VCaP (cell line): ENCODE results near the gene ASAP2.
A peak's percentile ranks its signal among the peaks of the same experiment; 100 is the strongest.

Source experiments
- H3K27ac ChIP-seq: fragments of 450-650 bp; 2 replicates; pipeline ENCODE4 v1.5.1; 2017
- TF ChIP-seq, protein P1 (sequence below): fragments of 450-650 bp; conservative IDR thresholded peaks from 2 replicates; pipeline ENCODE4 v1.5.1; 2017; ENCODE audit warnings: mild to moderate bottlenecking, moderate library complexity

ASAP2 gene

DNA sequence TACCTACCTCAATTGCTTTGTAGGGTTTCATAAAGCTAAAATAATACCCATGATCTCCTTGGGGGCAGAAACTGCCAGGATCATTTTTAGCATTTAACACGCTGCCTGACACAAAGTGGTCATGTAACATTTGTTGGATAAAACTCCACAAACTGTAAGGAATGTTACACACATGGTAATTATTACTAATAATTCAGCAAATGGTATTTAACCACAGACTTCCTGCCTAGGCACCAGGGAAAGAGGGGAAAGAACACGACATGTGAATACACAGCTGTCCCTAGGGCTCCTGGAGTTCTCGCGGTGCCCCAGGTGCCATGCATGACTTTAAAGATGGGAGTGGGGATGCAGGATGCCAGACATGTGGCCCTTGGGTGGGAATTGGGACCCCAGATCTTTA lies 43.5 kb downstream of the ASAP2 start:
- no peak overlapping the region for H3K27ac ChIP-seq
- TF ChIP-seq, protein P1, sequence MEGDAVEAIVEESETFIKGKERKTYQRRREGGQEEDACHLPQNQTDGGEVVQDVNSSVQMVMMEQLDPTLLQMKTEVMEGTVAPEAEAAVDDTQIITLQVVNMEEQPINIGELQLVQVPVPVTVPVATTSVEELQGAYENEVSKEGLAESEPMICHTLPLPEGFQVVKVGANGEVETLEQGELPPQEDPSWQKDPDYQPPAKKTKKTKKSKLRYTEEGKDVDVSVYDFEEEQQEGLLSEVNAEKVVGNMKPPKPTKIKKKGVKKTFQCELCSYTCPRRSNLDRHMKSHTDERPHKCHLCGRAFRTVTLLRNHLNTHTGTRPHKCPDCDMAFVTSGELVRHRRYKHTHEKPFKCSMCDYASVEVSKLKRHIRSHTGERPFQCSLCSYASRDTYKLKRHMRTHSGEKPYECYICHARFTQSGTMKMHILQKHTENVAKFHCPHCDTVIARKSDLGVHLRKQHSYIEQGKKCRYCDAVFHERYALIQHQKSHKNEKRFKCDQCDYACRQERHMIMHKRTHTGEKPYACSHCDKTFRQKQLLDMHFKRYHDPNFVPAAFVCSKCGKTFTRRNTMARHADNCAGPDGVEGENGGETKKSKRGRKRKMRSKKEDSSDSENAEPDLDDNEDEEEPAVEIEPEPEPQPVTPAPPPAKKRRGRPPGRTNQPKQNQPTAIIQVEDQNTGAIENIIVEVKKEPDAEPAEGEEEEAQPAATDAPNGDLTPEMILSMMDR = no peak

DNA sequence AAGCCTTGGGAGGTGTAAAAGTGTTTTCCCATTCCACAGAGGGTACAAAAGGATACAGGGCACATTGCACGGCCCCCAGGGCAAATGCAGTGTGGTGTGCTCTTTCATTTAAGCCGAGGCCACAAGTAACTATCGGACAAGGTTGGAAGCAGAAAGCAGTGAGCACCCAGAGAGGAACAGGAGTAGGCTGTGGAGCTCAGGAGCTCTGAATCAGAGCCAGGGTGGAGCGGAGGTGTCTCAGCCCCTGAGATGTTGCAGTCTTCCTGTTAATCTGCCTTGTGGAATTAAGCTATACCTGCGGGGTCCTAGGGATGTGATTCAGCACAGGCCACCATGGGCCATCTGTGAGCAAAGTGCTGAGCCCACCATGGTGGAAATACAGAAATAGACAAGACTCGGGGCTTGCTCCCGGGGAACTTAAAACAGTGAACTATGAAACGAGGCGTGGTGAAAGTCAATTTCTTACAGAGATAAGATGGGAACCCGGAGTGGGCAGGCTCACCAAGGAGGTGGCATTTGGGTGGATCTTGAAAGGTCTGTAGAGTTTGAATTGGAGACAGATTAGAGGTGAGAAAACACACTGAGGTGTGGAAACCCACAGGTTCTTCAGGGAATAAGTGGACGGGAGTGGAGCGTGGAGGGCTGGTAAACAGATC lies 44.0 kb downstream of the ASAP2 start:
- TF ChIP-seq, protein P1 = no peak
- no peak overlapping the region for H3K27ac ChIP-seq

DNA sequence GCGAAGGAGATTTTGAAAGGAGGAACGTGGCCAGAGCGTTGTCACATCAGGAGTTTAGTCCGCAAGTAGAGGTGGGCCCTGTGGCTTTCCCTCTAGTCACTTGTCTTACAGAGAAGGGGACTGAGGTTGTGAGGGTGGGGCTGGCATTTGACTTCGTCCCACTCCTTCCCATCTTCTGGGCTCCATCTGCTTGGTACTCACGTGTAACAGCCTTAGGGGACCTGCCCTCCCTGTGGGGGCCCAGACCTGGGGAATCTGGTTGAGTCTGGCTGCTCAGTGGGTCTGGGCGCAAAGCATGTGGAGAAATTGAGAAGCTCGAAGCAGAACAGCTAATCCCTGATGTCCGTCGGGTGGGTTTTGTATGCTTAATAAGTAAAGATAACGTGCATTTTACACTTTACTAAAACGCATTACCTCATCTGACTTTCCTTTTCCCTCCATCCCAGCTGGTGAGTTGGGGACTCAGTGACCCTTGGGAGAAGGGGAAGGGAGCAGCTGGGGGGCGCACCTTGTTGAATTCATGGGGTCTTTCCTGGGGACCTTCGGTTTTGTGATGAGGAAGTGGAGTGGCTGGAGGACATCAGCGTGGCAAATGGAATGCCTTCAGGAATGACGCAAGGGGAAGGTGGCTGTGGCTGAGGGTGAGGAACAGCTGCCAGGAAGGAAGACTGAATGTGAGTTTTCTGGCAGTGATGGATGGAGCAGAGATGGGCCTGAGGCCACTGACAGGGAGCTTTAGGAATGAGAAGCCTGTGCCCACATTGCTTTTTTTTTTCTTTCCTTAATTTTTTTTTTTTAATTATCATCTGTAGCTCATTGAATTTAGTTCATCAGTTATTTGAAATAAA lies 44.8 kb downstream of the ASAP2 start:
- no peak overlapping the region for H3K27ac ChIP-seq
- TF ChIP-seq, protein P1 = no peak

DNA sequence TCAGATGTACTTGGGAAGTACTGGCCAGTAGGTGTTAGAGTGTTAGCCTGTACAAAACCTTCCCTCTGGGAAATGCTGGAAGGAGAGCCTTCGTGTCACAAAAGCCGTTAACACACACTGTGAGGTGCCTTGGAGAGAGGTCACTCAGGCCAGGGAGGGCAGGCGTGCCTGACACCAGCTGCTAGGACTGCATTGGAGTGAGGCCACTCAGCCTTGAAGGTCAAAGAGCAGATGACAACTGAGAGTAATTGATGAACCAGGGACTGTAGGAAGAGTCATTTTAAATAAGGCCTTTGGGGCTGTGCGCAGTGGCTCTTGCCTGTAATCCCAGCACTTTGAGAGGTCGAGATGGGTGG lies 45.4 kb downstream of the ASAP2 start:
- TF ChIP-seq, protein P1 = no peak
- H3K27ac ChIP-seq = no peak overlapping the region

DNA sequence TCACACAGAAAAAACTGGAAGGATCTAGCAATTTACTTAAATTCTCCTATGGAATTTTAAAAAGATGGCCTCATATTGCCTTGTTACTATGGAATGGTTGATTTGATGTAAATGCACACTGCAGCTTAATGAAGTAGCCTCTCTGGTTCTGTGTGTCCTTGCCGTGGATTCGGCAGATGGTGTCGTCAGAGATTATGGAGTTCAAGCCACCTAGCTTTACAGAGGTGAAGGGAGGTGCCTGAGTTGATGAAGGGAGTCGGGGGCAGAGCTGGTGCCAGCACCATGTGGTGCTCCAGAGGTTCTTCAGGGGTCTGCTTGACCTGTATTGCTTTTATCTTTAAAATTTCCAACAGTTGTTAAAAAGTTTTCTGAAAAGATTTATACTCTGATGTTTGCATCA lies 48.8 kb downstream of the ASAP2 start:
- no peak overlapping the region for H3K27ac ChIP-seq
- TF ChIP-seq, protein P1 = no peak

DNA sequence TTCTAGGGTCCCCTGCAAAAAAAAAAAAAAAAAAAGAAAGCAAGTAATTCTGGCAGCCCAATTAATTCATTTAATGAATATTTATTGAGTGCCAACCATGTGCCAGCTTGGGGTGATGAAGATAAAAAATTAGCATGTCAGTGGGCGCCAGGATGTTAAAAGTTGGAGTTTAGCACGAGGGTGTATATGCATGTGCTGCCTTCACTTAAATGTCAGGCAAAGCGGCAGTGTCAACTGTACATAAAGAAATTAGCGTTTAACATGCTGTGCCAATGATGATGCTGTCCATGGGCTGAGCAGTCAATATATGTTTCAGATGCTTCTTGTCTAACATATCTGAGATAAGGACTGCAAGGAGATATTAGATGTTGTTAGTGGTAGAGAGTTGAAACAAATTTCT lies 49.5 kb downstream of the ASAP2 start:
- TF ChIP-seq, protein P1 = no peak
- H3K27ac ChIP-seq = peak overlapping the region; percentile 26; the same call in 1 of the 2 replicates

DNA sequence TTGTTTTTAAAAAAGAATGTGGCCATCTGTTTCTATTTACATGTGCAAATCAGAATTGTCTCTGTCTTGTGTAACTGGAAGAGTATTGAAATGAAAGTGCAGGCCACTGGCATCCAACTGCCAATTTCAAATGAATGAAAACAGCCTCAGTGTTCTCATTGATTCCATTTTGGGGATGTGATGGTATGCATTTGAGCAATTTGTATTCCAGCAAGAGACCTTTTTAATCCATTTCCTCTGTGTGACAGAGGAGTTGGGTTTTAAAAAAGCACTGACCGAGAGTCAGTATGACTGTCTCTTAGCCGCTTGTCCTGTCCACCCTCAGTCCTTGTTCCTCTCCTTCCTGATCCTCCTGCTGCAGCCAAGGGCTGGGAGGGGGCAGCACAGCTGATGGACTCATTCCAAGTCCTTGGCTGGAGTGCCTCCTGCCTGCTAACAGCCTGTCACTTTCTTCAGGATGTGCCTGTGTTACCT lies 50.0 kb downstream of the ASAP2 start:
- H3K27ac ChIP-seq = peak overlapping the region; percentile 26
- TF ChIP-seq, protein P1 = no peak
